ENCODE data around the gene TM6SF1.

Gene TM6SF1

GRCh38 chr15:83107841-83108181, 366 bp downstream of the TM6SF1 start:
- H3K4me3 ChIP-seq (ENCODE audit: low read depth, low read length) = peak overlapping the region; percentile 47
- H3K27me3 ChIP-seq (replicated peaks) = no peaks in the 10 kb centered on the region
- no peak for TF ChIP-seq CTCF (IDR thresholded peaks at IDR 0.05; ENCODE audit: low read depth, low read length, missing control alignments)
- no peaks in the 10 kb centered on the region for H3K36me3 ChIP-seq (replicated peaks)
- H3K27ac ChIP-seq = no peak overlapping the region
- DNase-seq = no peak
- in situ Hi-C loops (cut with HindIII; ENCODE audit: low pct_ligation_motif_present, low sequenced_read_pairs) = no loop called here

- in situ Hi-C loops (cut with HindIII; ENCODE audit: low pct_ligation_motif_present, low sequenced_read_pairs) = no loop called here
- H3K27me3 ChIP-seq (replicated peaks) = no peaks in the 10 kb centered on the region
- peak overlapping the region; percentile 47 for H3K4me3 ChIP-seq (ENCODE audit: low read depth, low read length)
- DNase-seq = no peak
- H3K27ac ChIP-seq = no peak overlapping the region
- no peak for TF ChIP-seq CTCF (IDR thresholded peaks at IDR 0.05; ENCODE audit: low read depth, low read length, missing control alignments)
- no peaks in the 10 kb centered on the region for H3K36me3 ChIP-seq (replicated peaks)
Measured at GRCh38 chr15:83108266-83109219, 1.1 kb downstream of the TM6SF1 start.

GRCh38 chr15:83109532-83109931, 2.1 kb downstream of the TM6SF1 start:
- TF ChIP-seq CTCF (IDR thresholded peaks at IDR 0.05; ENCODE audit: low read depth, low read length, missing control alignments) = no peak

GRCh38 chr15:83110381-83110780, 2.9 kb downstream of the TM6SF1 start:
- H3K27ac ChIP-seq = no peak overlapping the region
- TF ChIP-seq CTCF (IDR thresholded peaks at IDR 0.05; ENCODE audit: low read depth, low read length, missing control alignments) = no peak
- H3K27me3 ChIP-seq (replicated peaks) = no peaks in the 10 kb centered on the region
- no peaks in the 10 kb centered on the region for H3K36me3 ChIP-seq (replicated peaks)
- no peak overlapping the region for H3K4me3 ChIP-seq (ENCODE audit: low read depth, low read length)
- no peak for DNase-seq
- in situ Hi-C loops (cut with HindIII; ENCODE audit: low pct_ligation_motif_present, low sequenced_read_pairs) = no loop called here

More at GRCh38 chr15:83109532-83109931, 2.1 kb downstream of the TM6SF1 start:
- Histone ChIP-seq H3K27ac (no peak overlapping the region), H3K36me3 (replicated peaks) (no peaks in the 10 kb centered on the region), H3K4me3 (ENCODE audit: low read depth, low read length) (no peak overlapping the region), H3K27me3 (replicated peaks) (no peaks in the 10 kb centered on the region)
- in situ Hi-C loops (cut with HindIII; ENCODE audit: low pct_ligation_motif_present, low sequenced_read_pairs) = no loop called here
- no peak for DNase-seq

GRCh38 chr15:83111149-83111548, 3.7 kb downstream of the TM6SF1 start:
- H3K27ac ChIP-seq = no peak overlapping the region
- in situ Hi-C loops (cut with HindIII; ENCODE audit: low pct_ligation_motif_present, low sequenced_read_pairs) = no loop called here
- no peak overlapping the region for H3K4me3 ChIP-seq (ENCODE audit: low read depth, low read length)
- no peak for TF ChIP-seq CTCF (IDR thresholded peaks at IDR 0.05; ENCODE audit: low read depth, low read length, missing control alignments)
- no peaks in the 10 kb centered on the region for H3K27me3 ChIP-seq (replicated peaks)
- no peaks in the 10 kb centered on the region for H3K36me3 ChIP-seq (replicated peaks)
- no peak for DNase-seq

Measured in brain microvascular endothelial cell (primary cell).